K562 (cell line): ENCODE data around the gene NOL11. TPM values are rescaled to one million over a fixed set of nuclear protein-coding genes. Genes with fewer than 3 reads are reported as not detected.

Experiments used
- C11orf30 ChIP-seq: fragments of 450-650 bp; IDR thresholded peaks from 2 replicates; pipeline ENCODE4 v1.6.1; 2016; ENCODE audit warnings: low read depth, mild to moderate bottlenecking
- CBX3 ChIP-seq, 2 experiments: IDR thresholded peaks; 1 replicate in 1 of 2; 2 replicates in 1 of 2; pipeline ENCODE4 v1.6.1; 2012; ENCODE audit warnings: inconsistent platforms in 2 of 2, low read length in 2 of 2, borderline replicate concordance in 1 of 2, control low read depth in 1 of 2
- ERF ChIP-seq: fragments of 450-650 bp; formaldehyde crosslinking; IDR thresholded peaks from 2 replicates; pipeline ENCODE4 v1.4.0; 2020; ENCODE audit warnings: mild to moderate bottlenecking, mixed read lengths
- FOXM1 ChIP-seq, 2 experiments: fragments of 450-650 bp in 1 of 2; sonication (generic) in 1 of 2; formaldehyde crosslinking in 1 of 2; IDR thresholded peaks; 2 replicates each; pipeline versions ENCODE4 v1.6.1 to v1.9.0; 2017 to 2022; ENCODE audit warnings: low read depth in 2 of 2, mild to moderate bottlenecking in 2 of 2, missing genetic modification reagents in 1 of 2, moderate library complexity in 1 of 2
- HNRNPK ChIP-seq: fragments of 200-400 bp; formaldehyde crosslinking; IDR thresholded peaks from one replicate; pipeline ENCODE4 v1.6.1; 2018; ENCODE audit warnings: mild to moderate bottlenecking, low read depth, low read length; ENCODE audit not compliant: poor library complexity, severe bottlenecking
- JUND ChIP-seq, 2 experiments: IDR thresholded peaks; 2 replicates in 1 of 2; 3 replicates in 1 of 2; pipeline ENCODE4 v1.6.1; 2011; ENCODE audit warnings: borderline replicate concordance in 2 of 2, low read depth in 2 of 2, low read length in 2 of 2, improper control_type of control experiment in 1 of 2, missing biosample characterization in 1 of 2, missing genetic modification characterization in 1 of 2, missing genetic modification reagents in 1 of 2
- MGA ChIP-seq: fragments of 450-650 bp; IDR thresholded peaks from 2 replicates; pipeline ENCODE4 v1.6.1; 2016; ENCODE audit warnings: mild to moderate bottlenecking, moderate library complexity
- NFXL1 ChIP-seq: fragments of 450-650 bp; formaldehyde crosslinking; IDR thresholded peaks from 2 replicates; pipeline ENCODE4 v1.4.0; 2021; ENCODE audit warnings: mild to moderate bottlenecking
- PHB2 ChIP-seq: fragments of 450-650 bp; IDR thresholded peaks from 2 replicates; pipeline ENCODE4 v1.6.1; 2017; ENCODE audit warnings: low read depth
- RBM39 ChIP-seq: fragments of 200-400 bp; formaldehyde crosslinking; optimal IDR thresholded peaks from 2 replicates; pipeline ENCODE3; 2018; ENCODE audit warnings: low read depth, low read length
- ZNF217 ChIP-seq: sonication (generic); formaldehyde crosslinking; IDR thresholded peaks from 2 replicates; pipeline ENCODE4 v1.8.0; 2022; ENCODE audit warnings: mild to moderate bottlenecking, missing genetic modification reagents
- polyA plus RNA-seq, 8 experiments: library from polyadenylated mRNA; depleted of rRNA in 4 of 8; stranded (reverse) in 5 of 8; unstranded in 3 of 8; fragments of >200 nt; fragmentation: Nextera tagmentation in 2 of 8; fragmentation: Illumina TruSeq in 1 of 8; extraction: Ambion mirVana in 2 of 8; extraction: Trizol in 1 of 8; gene quantifications; 2 replicates each; pipeline versions ENCODE4 v1.2.1 to v1.2.3, GENCODE V29; 2011 to 2014; ENCODE audit warnings: inconsistent platforms in 1 of 8, missing spikeins in 1 of 8
- total RNA-seq, 7 experiments: library from RNA; depleted of rRNA in 6 of 7; stranded (reverse); fragments of >200 nt in 6 of 7; fragmentation: Illumina TruSeq in 2 of 7; extraction: Trizol in 2 of 7; gene quantifications; 2 replicates each; pipeline versions ENCODE4 v1.2.1 to v1.2.3, GENCODE V29; 2011 to 2021; ENCODE audit warnings: low replicate concordance in 1 of 7
- TF ChIP-seq, protein P1 (sequence below), 2 experiments: fragments of 450-650 bp in 1 of 2; sonication (generic) in 1 of 2; formaldehyde crosslinking; conservative IDR thresholded peaks; 2 replicates each; pipeline versions ENCODE4 v1.4.0 to v1.8.1; 2020 to 2022; ENCODE audit warnings: mild to moderate bottlenecking in 1 of 2, missing genetic modification reagents in 1 of 2

NOL11 gene
- total and polyA plus RNA-seq, 9 of the 15 experiments (the other 6 are each of a cell fraction or from before 2014, with no cell fraction given), result 61.1 to 175 (median 121) TPM

DNA sequence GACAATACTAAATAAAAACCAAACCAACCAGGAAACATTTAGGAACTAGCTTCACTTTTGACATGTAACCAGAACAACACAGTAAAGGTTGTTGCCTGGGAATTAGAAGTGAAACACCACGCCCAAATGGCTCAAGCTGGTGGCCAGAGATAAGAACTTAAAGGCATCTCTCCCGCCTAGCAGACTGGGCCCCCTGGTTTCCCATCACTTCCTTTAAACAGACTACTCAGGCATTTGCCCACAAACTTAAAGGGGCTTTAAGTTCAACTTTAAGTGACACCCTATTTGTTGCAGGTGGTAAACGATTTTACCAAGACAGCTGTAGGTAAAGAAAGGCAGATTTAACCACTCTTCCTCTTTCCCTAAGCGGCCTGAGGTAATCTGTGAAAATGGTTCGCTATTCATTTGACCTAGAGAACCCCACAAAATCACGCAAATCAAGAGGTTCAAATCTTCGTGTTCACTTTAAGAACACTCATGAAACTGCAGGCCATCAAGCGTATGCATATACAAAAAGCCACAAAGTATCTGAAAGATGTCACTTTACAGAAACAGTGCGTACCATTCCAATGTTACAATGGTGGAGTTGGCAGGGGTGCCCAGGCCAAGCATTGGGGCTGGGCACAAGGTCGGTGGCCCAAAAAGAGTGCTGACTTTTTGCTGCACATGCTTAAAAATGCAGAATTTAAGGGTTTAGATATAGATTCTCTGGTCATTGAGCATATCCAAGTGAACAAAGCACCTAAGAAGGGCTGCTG is 66.8 kb downstream of the NOL11 start (continued):
- TF ChIP-seq, protein P1, sequence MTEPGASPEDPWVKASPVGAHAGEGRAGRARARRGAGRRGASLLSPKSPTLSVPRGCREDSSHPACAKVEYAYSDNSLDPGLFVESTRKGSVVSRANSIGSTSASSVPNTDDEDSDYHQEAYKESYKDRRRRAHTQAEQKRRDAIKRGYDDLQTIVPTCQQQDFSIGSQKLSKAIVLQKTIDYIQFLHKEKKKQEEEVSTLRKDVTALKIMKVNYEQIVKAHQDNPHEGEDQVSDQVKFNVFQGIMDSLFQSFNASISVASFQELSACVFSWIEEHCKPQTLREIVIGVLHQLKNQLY (CRISPR knock-in tag; conservative IDR thresholded peaks at IDR 0.05), result no peak
- TF ChIP-seq HNRNPK, result no peak
- TF ChIP-seq C11orf30, result no peak
- TF ChIP-seq CBX3 (IDR thresholded peaks at IDR 0.05; ENCODE audit: borderline replicate concordance in 1 of 2, low read length in 2 of 2), result peak in 1 of 2 experiments; percentile 81; a peak in 2 of 3 replicates
- peak; percentile 84 for TF ChIP-seq JUND (IDR thresholded peaks at IDR 0.05; ENCODE audit: borderline replicate concordance, low read depth, low read length)
- TF ChIP-seq JUND (tag; IDR thresholded peaks at IDR 0.05; ENCODE audit: borderline replicate concordance, low read depth, low read length), result peak; percentile 77; the same call in 2 of the 3 replicates
- no peak for TF ChIP-seq ERF
- 0 out of 2 replicates have a peak, but pooled peaks have one; percentile 33 for TF ChIP-seq NFXL1
- TF ChIP-seq FOXM1 (IDR thresholded peaks at IDR 0.05; ENCODE audit: low read depth), result peak; percentile 90
- TF ChIP-seq FOXM1 (CRISPR knock-in tag; IDR thresholded peaks at IDR 0.05; ENCODE audit: low read depth), result no peak
- TF ChIP-seq RBM39, result no peak
- no peak for TF ChIP-seq MGA
- TF ChIP-seq ZNF217, result no peak
- TF ChIP-seq PHB2, result peak; percentile 72; the same call in 1 of the 2 replicates
